Stimulated activated CD8-positive, alpha-beta memory T cell treated with anti-CD3 and anti-CD28 coated beads, Interleukin-4, amount 100 ng/mL, for 4 hours (primary cell): ENCODE data around the gene ATP9B.

Experiments used
- DNase-seq, 2 donors: peaks; one replicate each; pipeline ENCODE4 v3.0.0-alpha.2; 2020; ENCODE audit warnings: low read depth in 2 of 2, low spot score in 1 of 2

Gene ATP9B

DNA sequence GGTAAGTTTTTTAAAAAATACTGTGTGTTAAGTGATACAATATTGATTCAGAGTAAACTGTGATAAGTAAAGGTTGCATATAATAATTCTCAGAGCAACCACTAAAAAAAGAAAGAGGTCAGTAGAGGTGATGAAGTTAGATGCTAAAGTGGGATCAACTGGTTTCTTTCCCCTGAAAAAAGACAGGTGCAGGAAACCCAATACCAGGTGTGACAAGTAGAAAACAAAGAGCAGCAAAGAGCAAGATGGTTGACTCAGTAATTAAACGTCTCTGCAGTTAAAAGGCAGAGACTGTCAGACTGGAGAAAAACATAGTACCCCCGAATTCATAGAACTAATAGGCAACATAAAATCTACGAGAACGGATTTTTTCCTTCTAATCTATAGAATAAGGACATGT is 128.3 kb downstream of the ATP9B start:
- DNase-seq = no peak

DNA sequence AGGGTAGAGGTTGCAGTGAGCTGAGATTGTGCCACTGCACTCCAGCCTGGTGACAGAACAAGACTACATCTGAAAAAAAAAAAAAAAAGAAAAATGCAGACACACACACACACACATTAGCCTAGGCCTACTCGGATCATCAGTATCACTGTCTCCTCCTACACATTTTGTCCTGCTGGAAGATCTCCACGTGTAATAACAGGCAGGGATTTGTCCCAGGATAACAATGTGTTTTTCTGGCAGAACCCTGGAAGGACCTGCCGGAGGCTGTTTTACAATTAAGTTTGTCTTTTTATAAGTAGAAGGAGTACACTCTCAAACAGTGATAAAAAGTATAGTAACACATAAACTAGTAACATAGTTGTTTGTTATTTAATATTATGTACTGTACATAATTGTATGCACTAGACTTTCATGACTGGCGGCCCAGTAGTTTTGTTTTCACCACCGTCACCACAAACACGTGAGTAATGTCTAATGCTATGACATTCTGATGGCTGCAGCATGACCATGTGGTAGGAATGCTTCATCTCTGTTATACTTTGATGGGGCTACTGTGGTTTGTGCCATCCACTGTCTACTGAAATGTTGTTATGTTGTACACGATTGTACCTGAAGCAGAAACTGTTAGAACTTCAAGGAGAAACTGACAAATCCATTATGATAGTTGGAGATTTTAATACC is 130.6 kb downstream of the ATP9B start:
- no peak for DNase-seq

DNA sequence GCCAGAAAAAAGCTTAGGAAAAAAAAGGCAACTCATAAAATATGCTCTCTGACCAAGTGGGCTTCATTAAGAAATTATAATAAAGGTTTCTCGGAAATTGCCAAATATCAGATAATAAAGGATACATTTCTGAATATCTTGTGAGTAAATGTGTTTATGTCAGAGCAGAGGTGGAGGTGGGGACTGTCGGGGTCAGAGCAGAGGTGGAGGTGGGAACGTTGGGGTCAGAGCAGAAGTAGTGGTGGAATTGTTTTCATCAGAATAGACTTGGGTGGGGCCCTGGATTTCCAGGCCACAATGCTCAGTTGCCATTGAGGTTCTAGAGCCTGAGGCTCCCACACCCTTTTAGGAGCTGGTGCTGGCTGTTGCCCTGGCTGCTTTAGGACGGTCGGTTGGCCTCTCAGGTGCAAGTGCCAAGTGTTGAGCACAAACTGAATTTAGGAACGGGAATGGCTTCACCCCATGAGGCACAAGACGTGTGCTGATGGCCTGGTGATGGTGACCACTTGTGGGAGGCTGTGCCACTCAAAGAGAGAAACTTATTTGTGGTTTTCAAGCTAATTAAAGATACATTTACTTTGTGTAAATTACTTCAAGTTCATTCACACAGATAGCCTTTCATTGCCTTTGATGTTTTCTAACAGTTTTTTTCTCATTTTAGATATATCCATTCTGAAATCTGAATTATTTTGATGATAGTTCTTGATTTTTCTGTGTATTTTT is 131.5 kb downstream of the ATP9B start:
- no peak for DNase-seq

DNA sequence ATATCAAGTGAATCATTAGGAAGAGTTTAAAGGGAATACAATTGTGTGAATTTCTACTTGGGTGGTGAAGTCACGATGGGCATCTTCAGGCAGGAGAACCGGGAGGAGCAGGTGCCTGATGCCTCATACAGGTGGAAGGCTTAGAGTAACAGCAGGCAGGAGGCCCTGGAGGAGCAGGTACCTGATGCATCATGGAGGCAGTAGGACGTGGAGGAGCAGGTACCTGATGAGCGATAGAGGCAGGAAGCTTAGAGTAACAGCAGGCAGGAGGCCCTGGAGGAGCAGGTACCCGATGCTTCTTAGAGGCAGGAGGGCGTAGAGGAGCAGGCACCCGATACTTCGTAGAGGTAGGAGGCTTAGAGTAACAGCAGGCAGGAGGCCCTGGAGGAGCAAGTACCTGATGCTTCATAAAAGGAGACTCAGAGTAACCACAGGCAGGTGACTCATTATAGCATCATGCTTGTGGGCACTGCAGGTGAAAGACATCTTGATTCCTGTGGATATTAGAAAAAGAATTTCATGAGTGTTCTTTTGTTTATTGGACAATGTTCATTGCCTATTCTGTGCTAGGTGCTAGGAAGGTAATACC is 133.9 kb downstream of the ATP9B start:
- DNase-seq = peak in 1 of 2 donors; percentile 7

DNA sequence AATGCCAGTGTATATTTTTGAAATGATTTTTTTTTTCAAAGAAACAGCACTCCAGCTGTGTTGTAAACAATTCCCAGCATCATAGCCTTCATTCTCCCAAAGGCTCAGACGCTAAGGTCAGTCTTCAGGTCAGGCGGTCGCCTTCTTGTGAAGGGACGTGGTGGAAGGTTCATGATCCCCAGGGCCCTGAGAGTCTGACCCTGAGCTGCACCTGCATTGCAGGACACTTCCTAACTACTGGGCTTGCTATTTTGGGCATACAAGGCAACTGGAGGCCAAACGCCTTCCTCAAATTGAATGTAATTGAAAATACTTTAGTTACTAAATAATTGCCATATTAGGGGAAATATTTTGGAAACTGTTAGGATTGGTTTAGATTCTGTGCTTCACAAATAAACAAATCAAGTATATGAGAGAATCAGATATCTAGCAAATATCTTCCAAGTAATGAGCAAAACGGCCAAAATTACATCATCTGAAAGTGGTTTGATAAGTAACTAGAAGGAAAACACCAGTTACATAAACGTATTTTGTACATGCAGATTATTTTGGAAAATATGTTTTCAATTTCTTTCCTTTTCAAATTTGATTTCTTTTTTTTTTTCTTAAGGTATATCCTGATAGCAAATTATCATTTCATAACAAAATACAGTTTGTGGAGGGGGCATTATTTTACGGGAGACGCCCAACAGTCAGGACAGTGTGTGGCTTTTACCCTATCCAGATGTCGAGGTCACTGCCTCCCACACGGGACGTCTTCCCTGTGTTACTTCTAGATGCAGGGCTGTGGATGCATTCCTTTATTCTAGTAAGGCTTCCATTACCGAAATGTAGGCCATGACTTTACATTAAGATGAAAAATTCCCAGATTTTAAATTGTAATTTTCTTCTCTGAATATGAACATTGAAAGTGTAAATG is 136.0 kb downstream of the ATP9B start:
- no peak for DNase-seq

DNA sequence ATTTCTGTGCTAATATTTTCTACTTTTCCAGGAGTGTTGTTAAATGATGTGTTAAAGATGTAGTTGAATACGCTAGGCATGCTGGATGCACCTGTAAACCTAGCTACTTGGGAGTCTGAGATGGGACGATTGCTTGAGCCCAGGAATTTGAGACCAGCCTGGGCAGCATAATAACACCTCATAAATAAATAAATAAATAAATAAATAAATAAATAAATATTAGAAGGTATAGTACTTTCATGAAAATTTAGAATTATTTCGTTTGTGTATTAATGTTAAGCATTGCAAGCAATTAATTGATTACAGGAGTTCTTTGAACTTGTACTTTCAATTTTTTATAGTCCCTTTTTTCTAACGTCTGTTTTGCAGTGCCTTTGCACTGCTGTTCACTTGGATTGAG is 137.2 kb downstream of the ATP9B start:
- DNase-seq = no peak

DNA sequence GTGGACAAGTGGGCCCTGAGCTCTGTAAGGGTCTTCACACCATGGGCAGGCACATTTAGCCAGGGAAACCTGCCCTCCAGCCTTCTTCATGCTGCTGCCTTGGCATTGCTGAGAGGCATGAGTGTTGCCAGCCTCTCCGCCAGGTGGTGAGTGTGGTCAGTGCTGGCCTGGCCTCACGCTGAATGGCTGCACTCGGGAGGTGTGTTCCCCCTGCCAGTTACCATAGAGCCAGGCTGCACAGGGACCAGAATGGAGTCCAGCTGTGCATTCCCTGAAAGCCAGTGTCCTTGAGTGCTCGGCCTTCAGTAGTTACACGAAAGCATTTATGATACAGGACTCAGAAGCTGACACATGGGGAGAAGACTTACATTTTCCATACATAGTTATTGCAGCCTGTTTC is 139.7 kb downstream of the ATP9B start:
- no peak for DNase-seq

DNA sequence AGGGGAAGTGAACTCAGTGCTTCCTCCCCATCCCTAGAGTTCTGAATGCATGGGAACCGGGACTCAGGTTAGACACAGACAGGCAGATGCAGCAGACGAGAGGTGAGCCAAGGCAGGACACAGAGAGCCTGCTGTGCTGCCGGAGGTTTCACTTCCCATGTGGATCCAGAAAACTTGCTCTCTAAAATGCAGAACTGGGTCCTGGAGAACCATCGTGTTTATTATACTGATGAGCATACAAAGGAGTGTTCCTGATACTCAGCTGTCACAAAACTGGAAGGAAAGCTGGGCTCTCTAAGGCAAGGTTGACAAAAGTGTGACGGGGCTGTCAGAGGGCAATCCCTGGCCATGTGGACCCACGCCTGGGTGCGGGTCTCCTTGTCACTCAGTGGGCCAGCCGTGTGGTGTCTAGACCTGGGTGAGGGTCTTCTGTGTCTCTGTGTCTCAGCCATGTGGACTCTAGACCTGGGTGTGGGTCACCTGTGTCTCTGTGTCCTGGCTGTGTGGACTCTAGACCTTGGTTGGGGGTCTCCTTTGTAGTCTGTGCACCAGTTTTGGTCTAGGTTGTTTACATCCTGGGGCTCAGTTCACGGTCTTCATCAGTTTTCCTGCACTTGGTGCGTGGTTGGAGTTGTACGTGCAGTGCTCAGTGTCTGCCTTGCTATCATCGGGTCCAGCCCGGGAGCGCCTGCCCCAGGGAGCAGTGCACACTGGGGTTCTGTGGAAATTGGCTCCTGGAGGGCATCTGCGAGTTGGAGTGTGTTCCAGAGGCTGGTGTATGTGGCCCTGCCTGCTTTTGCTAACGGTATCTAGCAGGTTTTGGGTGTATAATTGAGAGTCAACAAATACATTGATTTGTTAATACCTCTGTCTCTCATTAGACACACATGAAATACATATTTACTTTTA is 141.1 kb downstream of the ATP9B start:
- DNase-seq = no peak

DNA sequence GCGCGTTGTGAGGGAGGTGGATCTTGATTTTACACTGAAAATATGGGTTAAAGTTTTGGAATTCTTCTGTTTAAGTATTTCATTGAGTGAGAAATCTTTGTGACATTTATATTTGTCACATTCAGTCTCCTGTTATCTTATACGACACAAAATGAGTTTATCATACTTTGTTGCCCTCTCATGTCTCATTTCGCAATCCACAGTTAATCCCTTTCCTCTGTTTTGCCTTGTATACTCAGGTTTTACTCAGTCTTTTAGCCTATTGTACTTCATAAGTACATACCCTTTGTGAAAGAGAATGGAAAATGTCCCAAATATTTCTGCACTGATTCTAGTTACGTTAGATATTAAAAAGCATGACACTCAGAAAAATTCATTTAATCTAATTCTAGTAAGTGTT is 142.7 kb downstream of the ATP9B start:
- DNase-seq = no peak

DNA sequence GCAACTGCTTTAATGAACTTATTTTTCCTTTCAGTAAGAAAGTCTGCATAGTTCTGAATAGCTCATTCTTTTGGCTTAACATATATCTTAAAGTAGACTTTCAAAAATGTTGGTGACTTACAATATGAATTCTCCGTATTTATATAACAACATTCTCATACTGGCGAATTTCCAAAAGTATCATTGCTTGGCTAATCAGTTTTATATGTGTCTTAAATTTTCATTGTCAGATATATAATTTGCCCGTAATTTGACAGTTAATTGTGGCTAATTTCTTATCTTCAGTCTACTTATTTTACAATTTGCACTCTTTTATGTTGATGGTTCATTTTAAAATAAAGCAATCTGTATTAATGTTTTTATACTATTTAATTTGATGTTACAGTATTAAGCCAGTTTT is 144.9 kb downstream of the ATP9B start:
- DNase-seq = no peak

DNA sequence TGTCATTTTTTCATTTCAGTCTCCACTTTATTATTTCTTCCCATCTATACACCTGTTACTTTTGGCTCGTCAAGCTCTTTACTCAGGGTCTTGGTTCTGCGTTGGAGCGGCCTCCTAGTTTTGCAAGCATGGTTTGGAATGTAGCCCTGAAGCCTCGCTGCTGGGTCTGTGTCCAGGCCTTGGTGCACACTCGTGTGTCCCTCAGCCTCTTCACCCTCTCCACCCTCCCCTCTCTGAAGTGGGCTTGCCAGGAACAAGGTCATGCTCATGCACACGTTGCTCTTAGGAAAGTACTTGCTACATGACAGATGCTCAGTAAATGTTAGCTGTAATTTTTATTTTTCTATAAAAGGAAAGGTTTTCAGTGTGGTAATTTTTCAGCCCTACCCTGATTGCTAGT is 147.0 kb downstream of the ATP9B start:
- no peak for DNase-seq

DNA sequence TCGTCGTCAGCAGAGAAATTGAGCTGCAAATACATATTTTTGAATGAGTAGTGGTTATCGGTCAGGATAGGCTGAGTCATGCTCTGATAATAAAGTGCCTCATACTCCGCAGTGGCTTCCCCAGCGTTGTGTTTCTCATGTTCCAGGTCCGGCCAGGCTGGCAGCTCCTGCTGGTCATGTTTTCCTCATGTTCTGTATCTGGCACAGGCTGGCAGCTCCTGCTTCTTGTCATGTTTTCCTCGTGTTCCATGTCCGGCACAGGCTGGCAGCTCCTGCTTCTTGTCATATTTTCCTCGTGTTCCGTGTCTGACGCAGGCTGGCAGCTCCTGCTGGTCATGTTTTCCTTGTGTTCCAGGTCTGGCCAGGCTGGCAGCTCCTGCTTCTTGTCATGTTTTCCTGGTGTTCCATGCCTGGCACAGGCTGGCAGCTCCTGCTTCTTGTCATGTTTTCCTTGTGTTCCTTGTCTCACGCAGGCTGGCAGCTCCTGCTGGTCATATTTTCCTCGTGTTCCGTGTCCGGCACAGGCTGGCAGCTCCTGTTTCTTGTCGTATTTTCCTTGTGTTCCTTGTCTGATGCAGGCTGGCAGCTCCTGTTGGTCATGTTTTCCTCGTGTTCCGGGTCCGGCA is 148.9 kb downstream of the ATP9B start:
- DNase-seq = no peak

DNA sequence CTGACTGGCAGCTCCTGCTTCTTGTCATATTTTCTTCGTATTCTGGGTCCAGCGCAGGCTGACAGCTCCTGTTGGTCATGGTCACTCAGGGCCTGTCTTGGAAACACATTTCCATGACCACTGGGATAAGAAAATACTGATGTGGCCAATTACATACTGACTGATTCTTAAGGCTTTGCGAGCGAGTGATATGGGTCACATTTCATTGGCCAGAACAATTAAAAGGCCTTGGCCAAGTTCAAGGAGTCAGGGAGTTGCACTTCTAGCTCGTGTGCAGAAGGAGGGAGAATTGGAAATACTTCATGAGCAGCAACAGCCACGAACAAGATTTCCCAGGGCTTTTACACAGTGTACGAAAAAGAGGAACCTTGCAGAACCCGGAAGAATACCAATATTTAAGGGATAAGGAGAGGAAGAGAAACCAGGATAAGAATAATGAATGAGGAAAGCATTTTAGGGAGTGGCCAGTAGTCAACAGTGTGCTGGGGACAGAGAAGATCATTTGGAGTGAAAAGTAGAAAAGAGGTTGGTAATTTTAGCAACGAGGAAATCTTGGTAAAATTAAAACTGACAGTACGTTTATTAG is 149.5 kb downstream of the ATP9B start:
- DNase-seq = no peak

DNA sequence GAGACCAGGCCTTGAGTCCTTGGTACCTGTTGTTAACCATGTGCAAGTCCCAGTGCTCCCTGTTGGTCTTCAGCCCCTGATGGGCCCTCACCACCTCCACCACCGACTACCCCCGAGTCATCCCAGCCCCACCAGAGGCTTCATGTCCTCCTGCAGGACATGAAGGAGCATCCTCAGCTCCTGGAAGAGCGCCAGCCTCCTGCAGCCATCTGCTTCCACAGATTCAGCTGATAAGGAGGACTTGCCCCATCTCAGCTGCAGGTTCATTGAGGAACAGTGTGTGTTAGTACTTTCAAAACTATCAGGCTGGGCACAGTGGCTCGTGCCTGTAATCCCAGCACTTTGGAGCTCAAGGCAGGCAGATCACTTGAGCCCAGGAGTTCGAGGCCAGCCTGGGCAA is 151.9 kb downstream of the ATP9B start:
- DNase-seq = no peak

DNA sequence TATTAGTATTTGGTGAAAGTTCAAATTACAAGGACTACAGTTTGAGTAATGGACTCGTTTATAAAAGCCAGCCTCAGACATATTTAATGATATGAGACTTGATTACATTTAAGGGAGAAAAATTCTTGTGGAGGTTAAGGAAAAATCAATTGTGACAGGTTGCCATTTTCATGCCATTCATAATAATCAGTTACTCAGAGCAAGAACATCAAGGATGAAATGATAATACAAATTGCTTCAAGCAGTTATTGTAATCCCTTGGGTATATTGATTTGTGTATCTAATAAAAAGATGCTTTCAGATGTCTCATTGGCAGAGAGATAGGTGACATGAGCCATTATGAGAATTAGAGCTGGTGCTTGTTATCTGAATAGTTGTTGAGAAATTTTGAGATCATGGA is 153.6 kb downstream of the ATP9B start:
- no peak for DNase-seq

DNA sequence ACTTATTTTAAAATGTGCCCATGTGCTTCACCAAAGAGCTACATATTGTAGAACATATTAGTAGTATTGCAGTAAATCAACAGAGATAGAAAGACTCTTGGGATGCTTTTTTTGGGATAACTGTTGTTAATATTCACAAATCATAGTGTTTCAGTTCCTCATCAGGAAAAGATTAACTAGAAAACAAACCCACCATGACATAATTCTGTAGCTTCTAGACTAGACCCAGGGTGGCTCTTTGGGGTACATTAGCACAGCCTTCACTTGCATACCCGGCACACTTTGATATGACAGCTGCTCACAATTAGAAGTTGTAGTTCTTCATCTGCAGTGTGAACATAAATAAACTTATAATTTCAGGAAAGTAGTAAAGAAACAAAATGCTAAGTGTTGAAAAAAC is 154.2 kb downstream of the ATP9B start:
- DNase-seq = no peak

DNA sequence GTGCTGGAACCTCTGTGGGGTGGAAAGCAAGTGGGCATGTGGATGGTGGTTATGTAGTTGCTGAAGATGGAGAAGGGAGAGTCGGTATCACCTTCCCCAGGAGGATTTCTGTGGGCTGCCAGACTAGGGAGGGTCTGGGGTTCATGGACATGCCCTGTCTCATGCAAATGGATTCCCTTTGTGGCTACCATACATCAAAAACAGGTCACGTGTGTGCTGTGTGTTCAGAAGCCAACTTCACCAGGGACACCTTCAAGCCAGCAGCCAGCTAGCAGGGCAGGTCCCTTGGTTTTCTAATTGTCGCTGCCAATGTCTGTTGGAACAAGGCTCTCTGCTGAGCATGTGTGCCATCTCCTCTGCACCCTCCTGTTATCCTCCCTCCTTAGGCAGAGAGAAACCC is 155.2 kb downstream of the ATP9B start:
- no peak for DNase-seq

DNA sequence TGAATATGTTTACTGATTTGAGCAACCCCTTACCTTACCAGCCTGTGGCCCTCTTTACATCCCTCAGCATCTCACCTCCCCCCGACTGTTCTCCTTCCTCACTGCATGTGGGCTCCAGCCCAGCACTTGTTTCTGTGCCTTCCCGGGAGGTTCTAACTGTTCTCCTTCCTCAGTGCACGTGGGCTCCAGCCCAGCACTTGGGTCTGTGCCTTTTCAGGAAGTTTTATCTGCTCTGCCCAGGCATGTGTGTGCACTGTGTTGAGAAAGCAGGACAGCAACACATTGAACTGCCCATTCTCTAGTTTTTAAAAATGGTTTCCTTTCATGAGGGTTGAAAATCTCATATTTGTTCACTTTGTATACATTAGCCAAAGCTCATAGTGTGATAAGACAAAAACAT is 158.4 kb downstream of the ATP9B start:
- no peak for DNase-seq

DNA sequence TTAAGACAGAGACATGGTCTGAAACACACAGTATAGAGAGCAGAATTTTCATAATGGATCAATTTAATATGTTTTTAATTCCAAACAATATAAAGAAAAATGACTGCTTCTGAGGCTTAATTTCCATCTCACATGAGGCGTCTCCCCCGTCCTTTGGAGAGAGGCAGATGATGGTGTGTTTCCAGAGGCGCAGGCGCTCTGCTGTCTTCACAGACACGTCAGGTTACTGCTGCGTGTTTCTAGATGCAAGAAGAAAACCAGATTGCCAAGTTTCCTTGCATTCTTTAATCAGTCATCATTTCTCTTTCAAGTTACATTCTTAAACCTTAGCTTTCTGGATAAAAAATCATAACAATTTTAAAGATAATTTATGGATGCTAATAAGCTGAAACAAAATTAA is 160.2 kb downstream of the ATP9B start:
- no peak for DNase-seq

DNA sequence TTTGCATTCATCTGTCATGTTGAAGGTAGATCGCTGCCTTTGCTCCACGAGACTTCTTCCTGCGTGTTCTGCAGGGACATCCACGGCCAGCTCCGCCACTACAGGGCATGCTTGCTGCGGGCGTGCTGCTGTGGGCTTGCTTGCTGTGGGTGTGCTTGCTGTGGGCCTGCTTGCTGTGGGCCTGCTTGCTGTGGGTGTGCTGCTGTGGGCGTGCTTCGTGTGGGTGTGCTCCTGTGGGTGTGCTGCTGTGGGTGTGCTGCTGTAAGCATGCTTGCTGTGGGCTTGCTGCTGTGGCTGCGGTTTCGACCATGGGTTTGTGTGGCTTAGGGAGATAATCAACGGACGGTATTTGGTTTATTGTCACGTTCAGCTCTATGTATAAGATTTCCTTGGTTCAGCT is 165.2 kb downstream of the ATP9B start:
- DNase-seq = no peak
